Hematopoietic multipotent progenitor cell treated with erythropoietin and hydrocortisone succinate and interleukin-3 and kit ligand, for 6 days (in vitro differentiated cells): Measurements from ENCODE around the gene DLG3.

Experiments
- DNase-seq: peaks from one replicate; pipeline ENCODE4 v3.0.0-alpha.2; 2015

Gene DLG3

DNA sequence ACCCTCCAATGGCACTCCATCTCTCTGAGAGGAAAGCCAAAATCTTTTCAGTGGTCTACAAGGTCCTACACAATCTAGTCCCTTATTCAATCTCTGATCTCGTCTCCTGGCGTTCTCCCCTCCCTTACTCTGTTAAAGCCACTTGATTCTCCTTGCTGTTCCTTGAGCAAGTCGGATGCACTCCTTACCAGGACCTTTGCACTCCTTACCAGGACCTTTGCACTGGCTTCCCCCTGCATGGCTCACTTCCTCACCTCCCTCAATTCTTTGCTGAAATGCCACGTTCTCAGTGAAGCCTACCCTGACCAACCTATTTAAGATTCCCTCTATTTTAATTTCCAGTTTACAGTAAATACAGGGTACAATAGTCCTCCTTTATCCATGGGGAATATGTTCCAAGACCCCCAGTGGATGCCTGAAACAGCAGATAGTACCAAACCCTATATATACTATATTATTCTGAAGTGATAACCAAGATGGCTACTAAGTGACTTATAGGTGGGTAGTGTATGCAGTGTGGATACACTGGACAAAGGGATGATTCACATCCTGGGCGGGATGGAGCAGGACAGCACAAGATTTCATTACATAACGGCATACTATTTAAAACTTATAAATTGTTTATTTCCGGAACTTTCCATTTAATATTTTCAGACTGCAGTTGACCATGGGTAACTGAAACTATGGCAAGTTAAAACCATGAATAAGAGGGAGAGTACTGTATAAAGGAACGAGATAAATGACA is 6.5 kb upstream of the DLG3 start:
- no peak for DNase-seq

DNA sequence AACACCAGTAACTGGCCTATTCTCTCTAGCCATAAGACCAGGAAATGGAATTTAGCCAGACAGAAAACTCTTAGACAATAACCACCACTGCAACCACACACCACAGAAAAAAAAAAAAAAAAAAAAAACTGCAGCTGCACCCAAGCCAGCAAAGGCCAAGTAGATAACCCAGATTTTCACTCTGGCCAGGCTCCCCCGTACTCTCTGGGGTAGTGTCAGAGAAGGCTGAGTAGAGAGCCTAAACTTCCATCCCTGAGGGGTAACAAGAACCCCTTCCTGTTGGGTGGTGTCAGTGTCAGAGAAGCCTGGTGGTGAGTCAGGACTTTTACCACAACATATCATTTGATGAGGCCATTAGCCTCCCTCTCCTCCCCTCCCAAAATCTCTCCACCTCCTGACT is 5.6 kb upstream of the DLG3 start:
- DNase-seq = peak; percentile 41

DNA sequence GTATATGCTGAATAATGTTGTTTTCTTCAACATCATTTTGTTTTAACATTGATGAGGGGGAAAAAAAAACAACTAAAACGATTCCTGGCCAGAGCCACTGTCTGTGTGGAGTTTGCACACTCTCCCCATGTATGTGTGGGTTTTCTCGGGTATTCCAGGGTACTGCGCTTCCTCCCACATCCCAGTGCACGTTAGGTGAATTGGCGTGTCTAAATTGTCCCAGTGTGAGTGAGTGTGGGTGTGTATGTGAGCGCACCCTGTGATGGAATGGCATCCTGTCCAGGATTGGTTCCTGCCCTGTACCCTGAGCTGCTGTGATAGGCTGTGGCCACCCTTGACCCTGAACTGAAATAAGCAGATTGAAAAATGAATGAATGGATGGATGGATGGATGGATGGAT is 2.4 kb upstream of the DLG3 start:
- no peak for DNase-seq

DNA sequence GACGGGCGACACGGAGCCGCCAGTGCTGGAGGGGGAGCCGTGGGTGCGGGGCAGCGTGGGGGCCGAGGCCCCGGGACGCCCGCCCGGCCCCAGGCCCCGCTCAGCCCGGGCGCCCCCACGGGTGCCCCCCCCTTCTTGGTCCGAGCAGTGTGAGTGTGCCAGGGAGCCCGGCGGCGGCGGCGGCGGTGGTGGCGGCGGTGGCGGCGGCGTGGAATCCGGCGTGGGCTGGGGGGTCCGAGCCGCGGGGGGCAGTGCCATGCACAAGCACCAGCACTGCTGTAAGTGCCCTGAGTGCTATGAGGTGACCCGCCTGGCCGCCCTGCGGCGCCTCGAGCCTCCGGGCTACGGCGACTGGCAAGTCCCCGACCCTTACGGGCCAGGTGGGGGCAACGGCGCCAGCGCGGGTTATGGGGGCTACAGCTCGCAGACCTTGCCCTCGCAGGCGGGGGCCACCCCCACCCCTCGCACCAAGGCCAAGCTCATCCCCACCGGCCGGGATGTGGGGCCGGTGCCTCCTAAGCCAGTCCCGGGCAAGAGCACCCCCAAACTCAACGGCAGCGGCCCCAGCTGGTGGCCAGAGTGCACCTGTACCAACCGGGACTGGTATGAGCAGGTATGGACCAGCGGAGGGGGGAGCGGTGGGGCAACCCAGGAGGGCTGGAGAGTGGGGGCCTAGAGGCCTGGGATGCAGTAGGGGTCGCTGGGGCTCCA is 466 bp downstream of the DLG3 start:
- DNase-seq = no peak

DNA sequence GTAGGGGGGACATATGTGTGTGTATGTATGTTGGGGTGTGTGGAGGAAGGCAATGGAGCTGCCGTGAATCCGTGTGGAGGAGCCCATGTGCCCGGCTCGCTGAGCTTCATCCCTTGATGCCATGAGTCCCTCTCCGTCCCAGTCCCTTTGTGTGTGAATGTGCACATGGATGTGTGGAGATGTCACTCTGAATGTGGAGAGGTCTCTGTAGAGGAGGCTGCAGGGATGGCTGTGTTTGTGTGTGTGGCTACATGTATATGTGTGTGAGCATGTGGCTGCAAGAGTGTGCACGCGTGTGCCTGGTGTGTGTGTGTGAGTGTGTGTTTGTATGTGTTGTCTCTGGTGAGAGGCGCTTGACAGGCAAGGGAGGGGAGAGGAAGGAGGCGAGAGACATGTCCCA is 1.3 kb downstream of the DLG3 start:
- no peak for DNase-seq

DNA sequence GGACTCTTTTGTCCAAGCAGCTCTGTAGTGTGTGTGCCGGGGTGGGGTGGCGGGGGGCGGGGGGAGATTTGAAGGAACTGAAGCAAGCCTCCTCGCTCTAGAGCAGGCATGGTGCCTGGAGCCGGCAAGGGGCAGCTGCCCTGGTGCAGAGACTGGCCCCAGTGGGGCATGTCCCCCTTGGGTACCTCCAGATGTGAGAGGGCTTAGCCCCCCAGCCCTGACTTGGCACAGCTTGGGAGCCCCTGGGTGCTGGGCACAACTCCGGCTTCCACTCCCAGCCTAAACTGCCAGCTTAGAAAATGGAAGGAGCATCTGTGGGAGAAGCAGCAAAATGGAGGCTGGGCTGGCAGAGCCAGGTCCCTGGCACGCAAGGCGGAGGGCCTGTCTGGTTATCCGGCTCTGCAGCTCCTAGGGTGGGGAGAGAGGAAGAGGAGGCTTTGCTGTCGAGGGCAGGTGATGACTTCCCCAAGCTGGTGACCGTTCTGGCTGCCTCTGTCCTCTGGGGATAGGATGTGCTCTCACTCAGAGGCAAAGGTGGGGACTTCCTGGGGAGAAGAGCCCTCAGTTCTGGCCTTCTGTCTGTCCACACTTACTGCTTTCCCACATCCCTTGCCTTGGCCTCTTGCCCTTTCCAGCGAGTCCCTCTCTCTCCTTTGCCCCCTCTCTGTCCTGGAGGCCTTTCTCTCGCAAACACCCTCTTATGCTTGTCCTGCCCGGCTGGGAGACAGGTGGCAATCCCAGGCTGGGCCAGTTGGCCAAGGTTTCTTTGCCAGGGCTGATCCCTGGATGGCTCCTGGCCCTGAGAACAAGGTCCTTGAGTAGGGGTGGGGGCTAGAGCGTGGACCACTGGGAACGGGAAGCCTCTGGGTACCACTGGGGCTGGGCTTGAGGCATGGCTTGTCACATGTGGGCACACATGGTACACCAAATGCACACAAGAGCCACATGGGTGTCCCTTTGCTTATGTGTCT is 2.0 kb downstream of the DLG3 start:
- DNase-seq = no peak

DNA sequence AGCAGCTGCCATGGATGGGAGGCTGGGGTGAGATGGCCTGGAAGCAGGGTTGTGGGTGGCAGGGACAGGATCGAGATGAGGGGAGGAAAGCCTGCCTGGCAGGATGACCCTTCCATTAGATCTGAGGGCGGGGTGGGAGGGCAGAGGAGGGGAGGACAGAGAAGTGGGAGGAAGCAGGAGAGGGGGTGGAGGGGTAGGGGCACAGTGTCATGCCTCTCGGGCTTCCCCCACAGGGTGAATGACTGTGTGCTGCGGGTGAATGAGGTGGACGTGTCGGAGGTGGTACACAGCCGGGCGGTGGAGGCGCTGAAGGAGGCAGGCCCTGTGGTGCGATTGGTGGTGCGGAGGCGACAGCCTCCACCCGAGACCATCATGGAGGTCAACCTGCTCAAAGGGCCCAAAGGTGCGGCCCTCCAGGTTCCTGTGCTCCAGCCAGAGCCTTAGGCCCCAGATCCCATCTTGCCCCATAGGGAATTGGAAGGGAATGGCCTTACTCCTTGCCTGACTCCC is 4.9 kb downstream of the DLG3 start:
- DNase-seq = no peak

DNA sequence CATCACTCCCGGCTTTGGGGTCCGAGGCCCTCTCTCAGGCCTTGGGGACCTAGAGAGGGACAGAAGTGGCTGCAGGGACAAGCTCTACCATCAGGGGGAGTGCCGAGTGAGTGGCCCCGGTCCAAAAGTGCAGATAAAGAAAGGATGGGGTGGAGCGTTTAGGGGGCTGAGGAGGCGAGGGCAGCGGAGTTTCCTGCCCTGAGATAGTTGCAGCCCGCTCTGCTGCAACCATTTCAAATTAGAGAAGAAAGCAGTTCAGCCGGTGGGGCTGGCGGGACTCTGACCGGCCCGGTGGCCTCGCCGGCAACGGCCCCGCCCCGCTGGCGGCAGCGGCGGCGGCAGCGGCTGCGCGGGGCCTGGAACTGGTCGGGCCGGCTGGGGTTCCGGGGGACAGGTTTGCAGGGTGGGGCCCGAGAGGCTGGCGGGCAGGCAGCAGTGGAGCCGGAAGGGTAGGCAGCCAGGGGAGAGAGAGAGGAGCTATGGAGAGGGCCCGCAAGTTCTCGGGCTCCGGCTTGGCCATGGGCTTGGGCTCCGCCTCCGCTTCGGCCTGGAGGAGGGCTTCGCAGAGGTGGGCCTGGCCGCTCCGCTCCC is 7.6 kb downstream of the DLG3 start:
- DNase-seq = peak; percentile 75

DNA sequence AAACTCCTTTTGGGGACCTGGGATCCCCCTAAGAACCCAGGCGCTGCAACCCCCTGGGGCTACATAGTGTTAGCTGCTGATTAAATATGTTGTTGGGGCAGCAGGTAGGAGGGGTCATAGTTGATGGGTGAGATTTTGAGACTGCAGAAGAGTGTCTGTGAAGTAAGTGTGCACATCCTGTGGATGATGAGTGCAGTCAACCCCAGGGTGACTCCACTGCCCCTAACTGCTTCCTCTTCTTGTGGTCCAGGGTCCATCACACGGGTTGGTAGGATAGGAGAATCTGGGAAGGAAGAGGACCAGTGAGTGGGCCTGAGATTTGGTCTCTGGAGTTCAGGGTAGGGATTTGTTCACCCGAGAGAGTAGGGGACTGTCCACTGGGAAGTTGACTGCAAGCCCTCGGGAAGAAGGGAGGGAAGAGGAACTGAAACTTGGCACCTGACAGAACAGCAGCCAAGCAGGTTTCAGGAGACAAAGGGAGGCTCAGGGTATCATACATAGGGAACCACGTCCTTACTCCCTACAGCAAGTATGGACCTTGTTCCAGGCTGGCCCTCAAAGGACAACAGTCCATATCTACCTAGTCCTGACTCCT is 8.5 kb downstream of the DLG3 start:
- DNase-seq = no peak

DNA sequence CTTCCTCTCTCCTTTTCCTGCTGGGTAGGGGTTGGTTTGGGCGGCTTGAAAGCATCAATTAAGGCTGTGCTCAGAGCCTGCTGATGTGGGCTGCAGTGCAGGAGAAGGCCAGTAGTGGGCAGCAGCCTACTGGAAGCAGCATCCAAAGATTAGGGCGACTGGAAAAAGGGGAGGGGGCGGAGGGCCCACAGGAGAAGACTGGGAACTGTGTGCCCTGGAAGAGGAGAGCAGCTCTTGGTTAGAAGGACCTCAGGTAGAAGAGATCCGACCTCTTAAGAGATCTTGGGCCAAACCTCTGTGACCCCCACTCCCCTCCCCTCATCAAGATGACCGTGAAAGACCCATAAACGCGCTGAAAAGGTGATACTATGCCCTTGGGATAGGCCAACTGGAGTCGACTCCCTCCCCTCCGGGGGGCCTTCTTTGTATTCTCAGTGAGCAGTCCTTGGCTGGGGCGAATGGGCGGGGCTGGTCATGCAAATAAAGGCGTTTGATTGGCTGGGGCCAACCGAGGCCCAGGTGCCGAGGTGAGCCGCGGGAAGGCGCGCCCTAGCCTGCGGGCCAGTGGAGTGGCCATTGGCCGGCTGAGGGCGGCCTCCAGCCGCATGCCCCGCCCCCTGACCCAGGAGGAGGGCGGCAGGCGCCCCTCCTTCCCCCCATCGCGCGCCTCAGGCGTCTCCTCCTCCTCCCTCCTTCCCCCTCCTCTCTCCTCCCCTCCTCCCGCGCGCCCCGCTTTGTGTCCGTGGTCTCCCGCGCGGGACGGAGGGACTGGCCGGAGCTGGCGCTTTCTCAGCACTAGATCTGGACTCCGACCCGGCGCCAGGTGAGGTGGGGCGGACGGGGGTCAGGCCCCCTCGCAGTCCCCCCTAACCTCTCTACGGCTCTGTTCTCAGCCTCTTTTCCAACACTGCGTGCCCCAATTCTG is 10.1 kb downstream of the DLG3 start:
- DNase-seq = peak; percentile 64

DNA sequence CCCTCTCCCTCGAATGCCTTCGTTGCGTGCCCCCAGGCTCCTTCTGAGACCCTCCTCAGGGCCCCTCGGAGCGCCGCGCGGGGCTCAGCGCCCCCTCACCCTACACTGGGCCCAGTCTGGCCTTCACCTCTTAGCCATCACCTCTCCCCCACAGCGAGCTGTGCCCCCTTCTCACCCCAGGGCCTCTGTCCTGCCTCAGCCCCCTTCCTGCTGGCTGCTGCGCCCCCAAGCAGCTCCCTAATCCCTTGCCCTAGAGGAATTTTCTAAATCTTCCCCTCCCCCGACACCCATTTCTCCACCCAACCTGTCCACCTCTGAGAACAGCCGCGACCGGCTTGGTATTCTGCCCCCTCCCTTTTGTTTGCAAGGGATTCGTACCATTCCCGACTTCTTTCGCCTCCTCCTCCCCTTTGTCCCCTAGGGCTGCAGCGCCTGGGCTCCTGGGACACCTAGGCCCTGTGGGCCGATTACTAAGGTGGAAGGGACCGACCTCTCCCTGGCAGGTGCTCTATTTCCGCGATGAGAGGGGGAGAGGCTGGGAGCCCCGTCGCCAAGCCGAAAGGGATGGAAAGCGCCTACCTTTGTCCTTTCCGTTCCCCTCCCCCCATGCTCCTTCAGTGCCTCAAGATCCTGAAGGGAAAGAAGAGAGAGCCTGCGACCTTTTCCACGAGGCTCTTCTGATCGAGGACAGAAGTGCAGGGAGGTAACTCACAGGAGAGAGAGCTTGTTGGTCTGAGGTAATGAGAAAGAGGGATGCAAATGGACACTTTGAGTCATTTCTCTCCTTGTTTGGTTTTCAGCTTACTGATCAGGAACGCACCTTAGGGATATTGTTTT is 10.9 kb downstream of the DLG3 start:
- no peak for DNase-seq

DNA sequence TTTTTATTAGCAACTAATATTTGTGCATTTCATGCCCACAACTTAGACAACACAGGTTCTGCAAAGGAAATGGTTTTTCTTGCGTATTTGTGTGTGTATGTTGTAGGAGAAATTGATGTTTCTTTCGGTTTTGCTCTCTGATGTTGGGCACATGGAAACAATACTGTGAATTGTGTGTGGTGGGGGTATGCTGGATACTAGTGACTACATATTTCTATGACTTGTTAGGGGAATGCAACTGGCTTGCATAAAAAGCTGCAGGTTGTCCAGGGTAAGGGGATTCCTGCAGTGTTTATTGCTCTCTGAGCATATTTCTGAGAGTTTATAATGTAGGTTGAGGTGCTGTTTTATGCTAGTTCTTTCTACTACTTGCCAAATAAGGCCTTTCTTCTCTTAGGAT is 11.6 kb downstream of the DLG3 start:
- DNase-seq = no peak

DNA sequence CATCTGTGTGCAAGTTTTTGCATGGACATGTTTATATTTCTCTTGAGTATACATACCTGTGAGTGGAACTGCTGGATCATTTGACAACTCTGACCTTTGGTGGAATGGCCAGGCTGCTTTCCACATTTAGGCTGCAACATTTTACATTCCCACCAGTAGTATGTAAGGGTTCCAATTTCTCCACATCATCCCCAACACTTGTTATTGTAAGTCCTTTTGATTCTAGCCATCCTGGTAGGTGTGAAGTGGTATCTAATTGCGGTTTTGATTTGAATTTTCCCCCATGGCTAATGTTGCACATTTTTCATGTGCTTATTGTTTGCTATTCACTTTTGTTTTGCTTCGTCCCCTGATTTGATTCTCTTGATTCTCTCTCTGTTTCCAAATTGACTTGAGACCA is 16.4 kb downstream of the DLG3 start:
- DNase-seq = no peak

DNA sequence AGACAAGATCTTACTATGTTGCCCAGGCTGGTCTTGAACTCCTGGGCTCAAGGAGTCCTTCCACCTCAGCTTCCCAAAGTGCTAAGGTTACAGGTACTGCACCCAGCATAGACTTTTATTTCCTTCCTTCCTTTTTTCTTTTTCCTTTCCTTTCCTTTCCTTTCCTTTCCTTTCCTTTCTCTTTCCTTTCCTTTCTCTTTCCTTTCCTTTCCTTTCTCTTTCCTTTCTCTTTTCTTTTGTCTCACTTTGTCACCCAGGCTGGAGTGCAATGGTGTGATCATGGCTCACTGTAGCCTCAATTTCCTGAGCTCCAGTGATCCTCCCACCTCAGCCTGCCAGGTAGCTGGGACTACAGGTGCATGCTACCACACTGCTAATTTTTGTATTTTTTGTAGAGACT is 19.4 kb downstream of the DLG3 start:
- no peak for DNase-seq

DNA sequence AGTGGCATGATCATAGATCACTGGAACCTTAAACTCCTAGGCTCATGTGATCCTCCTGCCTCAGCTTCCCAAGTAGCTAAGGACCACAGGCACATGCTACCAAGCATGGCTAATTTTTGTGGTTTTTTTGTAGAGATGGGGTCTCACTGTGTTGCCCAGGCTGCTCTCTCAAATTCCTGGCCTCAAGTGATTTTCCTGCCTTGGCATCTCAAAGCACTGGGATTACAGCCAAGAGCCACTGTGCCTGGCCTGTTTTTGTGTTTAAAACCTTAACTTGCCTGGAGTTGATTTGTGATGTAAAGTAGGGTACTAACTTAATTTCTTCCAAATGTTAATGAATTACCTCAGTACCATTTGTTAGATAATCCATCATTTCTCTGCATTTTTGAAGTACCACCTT is 22.3 kb downstream of the DLG3 start:
- no peak for DNase-seq

DNA sequence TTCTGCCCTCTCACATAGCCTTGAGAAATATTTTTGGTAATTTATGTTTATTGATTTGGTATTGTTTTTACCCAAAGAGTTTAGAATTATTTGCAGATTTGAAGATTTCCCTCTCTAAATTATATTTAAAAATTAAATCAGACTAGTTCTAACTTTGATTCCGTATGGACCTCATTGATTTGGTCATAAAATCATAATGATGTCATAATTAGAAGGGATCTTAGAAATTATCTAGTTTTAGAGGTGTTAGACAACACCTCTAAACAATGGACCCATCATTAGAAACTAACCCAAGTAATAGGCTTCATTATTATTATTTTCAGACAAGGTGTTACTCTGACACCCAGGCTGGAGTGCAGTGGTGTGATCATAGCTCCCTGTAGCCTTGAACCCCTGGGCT is 24.1 kb downstream of the DLG3 start:
- DNase-seq = no peak

DNA sequence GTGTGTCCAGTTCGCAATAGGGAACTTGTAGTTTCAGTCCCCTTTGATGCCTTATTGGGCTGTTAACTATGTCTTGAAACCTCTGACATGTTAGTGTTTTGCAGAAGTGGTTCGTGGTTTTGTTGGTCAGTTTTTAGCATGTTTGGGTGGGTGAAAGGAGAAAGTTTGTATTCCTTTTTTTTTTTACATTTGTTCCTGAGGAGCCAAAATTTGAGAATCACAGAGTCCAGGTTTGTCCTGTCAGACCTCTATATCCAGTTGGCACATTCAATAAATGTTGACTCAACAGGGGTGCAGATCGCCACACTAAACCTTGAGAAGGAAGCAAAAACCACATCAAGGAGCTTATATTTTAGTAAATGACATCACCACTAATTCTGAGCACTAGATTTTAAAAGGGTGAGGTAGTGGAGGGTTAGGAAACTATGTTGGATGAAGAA is 26.2 kb downstream of the DLG3 start:
- no peak for DNase-seq

DNA sequence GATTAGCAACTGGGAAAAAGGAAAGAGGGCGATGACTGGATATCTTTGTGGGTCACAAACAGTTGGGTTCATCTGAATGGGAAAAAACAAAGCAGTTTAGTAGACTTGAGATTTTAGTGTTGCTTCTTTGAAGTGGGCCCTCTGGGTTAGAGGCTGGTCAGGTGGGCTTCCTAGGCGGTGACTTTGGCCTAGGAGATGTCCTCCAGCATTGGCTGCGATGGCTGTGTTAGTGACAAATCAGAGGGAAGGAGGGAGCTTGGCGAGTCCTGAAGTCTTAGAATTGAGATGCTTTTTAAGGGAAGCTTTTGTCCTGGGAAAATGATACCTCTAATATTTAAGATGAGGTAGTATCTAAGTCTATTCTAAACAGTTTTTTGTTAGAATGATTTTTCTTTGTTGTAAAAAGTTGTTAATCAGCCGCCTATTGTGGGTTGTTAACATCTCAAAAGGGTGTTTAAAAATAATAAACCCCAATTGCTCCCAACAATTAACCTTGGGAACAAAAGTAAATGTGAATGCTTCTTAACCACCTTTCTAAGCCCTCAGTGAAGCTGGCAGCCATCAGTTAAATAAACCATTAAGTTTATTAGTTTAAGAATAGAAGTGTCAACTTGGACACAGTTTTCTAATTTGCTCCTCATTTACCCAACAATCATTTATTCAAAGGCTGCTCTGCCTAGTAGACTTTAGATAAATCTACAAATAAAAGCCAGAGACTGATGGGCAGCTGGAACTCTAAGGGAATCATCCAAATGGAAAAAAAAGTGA is 31.7 kb downstream of the DLG3 start:
- no peak for DNase-seq

DNA sequence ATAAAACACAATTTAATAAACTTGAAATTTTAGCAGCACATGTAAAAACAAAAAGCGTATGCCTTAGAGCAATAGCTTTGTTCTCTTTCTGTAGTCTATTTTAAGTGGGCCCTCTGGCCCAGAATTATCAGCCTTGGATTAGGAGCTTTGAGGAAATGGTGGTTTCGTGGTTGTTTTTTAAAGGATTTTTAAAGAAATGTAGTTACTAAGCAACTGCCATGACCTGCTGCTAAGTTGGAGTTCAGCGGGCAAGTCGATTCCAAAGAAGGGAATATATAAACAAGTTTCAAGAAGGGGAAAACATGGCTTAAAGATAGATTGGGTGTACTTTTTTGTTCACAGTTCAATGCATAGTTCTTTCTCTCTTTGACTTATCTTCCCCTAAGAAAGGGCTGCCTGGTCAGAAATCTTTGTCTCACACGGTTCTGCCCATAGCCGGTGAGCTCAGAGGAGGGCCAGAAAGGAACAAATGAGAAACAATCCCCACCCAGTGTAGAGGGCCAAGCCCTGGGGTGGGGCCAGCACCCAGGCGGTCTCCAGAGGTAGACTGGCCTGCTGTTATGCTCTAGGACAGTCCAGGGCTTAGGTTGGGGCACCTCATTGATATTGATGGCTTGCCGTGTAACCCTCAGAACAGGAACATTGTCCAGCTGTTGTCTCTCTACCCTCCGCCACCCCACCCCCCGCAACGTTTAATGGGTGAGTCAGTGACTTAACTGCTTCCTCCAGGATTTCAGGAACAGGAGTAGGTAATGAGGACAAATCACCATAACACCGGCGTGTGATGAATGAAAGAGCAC is 32.5 kb downstream of the DLG3 start:
- DNase-seq = no peak
